ENCODE measurements around the gene GADL1. TPM values are rescaled to one million over a fixed set of nuclear protein-coding genes. Genes with fewer than 3 reads are reported as not detected.

The GADL1 gene
- total RNA-seq, 1 donor from 2014 or later = not detected

DNA sequence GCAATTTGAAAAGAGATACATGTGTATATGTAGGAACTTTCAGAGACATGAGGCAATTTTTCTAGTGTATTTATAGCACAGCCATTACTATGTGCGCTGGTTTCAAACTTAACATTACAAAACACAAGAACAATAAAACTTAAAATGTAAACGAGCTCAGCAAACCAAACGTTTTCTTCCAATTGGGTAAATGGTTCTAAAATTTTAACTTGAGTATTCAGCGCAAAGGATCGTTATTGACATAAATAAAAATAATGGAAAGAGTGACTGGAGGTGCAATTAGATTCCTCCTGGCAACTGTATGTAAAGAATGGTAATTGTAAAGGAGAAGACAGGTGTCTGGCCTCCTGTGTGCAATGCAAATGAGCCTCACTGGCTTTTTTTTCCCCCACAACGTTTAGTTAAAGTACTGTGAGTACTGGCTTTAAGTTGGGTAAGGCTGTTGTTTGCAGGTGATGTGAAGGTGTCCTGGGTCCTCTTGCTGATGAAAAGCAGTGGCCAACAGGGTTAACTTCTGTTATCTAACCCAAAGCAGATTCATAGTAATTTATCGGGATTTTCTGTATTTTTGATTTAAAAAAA, 14.1 kb upstream of the GADL1 start:
- no peaks in the 10 kb centered on the region for H3K9me3 ChIP-seq
- DNase-seq (no peak), ATAC-seq (no peak)
- H3K27me3 ChIP-seq (ENCODE audit: low read depth) = no peaks in the 10 kb centered on the region
- intact Hi-C loops (cut with DNase I) = no loop called here
- H3K27ac ChIP-seq = no peak overlapping the region
- TF ChIP-seq, protein P1, sequence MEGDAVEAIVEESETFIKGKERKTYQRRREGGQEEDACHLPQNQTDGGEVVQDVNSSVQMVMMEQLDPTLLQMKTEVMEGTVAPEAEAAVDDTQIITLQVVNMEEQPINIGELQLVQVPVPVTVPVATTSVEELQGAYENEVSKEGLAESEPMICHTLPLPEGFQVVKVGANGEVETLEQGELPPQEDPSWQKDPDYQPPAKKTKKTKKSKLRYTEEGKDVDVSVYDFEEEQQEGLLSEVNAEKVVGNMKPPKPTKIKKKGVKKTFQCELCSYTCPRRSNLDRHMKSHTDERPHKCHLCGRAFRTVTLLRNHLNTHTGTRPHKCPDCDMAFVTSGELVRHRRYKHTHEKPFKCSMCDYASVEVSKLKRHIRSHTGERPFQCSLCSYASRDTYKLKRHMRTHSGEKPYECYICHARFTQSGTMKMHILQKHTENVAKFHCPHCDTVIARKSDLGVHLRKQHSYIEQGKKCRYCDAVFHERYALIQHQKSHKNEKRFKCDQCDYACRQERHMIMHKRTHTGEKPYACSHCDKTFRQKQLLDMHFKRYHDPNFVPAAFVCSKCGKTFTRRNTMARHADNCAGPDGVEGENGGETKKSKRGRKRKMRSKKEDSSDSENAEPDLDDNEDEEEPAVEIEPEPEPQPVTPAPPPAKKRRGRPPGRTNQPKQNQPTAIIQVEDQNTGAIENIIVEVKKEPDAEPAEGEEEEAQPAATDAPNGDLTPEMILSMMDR (IDR thresholded peaks at IDR 0.05) = no peak
- H3K4me1 ChIP-seq = no peaks in the 10 kb centered on the region
- H3K36me3 ChIP-seq = no peaks in the 10 kb centered on the region
- H3K4me3 ChIP-seq = no peak overlapping the region

DNA sequence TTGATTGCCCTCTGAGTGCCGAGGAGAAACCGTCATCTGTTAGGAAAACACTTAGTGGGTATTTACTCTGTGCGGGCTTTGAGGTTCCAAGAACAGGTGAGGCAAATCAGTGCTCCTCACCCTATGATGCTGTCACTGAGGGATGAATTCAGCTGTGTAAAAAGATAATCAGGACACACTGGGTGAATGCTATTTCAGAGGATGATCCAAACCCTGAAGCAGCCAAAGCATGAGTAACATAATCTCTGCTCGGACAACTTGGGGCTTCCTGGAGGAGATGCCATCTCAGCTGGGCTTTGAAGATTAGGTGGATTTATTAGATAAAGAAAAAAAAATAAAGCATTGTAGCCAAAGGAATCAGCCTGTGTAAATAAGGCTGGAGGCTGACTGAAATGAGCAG, 10.5 kb upstream of the GADL1 start:
- Histone ChIP-seq H3K36me3 (no peaks in the 10 kb centered on the region), H3K4me3 (no peak overlapping the region), H3K9me3 (no peaks in the 10 kb centered on the region), H3K4me1 (no peaks in the 10 kb centered on the region), H3K27me3 (ENCODE audit: low read depth) (no peaks in the 10 kb centered on the region), H3K27ac (no peak overlapping the region)
- TF ChIP-seq, protein P1 (IDR thresholded peaks at IDR 0.05) = no peak
- ATAC-seq = peak in 1 of 2 donors; percentile 74
- intact Hi-C loops (cut with DNase I) = no loop called here
- DNase-seq = no peak

DNA sequence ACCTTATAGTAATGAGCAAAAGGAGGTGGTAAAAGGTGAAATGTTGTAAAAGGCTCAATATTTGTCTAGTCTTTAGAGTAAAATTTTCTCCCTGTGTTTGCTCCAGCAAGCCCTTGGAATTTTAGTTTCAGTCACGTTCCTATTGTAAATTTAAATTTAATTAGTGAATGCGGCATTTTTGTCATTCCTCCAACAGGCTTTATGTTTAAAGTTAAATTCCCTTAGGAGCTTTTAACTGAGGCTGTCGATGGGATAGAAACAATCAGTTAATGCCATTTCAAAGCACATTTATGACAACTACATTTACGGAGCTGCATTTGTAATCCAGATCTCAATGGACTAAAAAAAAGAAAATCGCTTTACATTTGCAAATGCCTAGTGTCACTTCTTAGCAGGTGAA, 868 bp upstream of the GADL1 start:
- no peak overlapping the region for H3K4me3 ChIP-seq
- no peaks in the 10 kb centered on the region for H3K9me3 ChIP-seq
- H3K4me1 ChIP-seq = peaks cover 13% of the 10 kb centered on the region
- no peaks in the 10 kb centered on the region for H3K36me3 ChIP-seq
- intact Hi-C loops (cut with DNase I) = no loop called here
- ATAC-seq (no peak), DNase-seq (no peak)
- H3K27me3 ChIP-seq (ENCODE audit: low read depth) = peaks cover 22% of the 10 kb centered on the region
- H3K27ac ChIP-seq = no peak overlapping the region
- TF ChIP-seq, protein P1 (IDR thresholded peaks at IDR 0.05) = no peak

DNA sequence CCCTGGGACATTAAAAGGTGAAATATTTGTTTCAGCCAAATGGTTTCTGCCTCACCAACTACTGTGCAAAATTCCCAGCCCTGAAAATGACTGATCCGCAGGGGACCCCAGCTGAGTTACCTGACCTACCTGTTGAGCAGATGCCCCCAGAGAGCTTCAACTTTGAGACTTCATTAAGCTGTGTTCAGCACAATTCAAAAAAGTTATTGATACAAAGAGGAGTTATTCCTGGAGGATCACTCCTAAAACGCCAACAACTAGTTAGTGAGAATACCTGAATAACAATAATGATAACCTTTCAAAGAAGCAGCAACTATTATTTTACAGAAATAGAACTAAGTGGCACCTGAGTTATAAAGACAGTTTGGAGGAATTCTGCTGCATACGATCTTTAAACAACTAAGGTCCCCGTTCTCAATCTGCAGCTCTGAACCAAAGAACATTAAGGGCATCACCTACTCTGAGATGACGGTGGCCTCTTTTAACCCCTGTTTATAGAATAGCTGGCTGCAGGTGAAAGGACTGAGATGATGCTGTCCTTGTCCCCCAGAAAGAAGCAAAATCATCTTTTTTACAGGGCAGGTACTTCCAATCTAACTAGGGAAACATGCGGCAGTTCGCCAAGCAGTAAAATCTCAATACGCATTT, 659 bp downstream of the GADL1 start:
- no peak for ATAC-seq
- Histone ChIP-seq H3K4me1 (peaks cover 13% of the 10 kb centered on the region), H3K4me3 (peak overlapping the region; percentile 64)

DNA sequence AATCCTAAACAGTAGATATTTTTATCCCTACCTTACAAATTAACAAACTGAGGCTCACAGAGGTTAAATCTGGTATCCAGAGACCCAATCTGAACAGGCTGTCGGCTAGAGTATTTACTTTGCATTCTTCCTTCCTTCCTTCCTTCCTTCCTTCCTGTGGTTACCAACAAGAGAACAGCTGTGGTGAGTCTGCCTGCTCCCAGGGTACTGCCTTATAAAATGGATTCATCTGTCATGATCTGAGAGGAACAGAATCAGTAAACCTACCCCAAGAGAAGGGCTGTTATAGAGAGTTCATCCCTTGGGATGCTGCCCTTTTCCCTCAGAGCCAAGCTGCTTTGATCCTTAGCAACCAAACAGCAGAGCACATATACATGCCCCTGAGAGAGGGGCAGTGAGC, 3.6 kb downstream of the GADL1 start:
- H3K27ac ChIP-seq = no peak overlapping the region
- no peak for ATAC-seq

More for the DNA sequence above, 659 bp downstream of the GADL1 start:
- Histone ChIP-seq H3K36me3 (no peaks in the 10 kb centered on the region), H3K9me3 (no peaks in the 10 kb centered on the region), H3K27ac (no peak overlapping the region), H3K27me3 (ENCODE audit: low read depth) (peaks cover 22% of the 10 kb centered on the region)
- no peak for DNase-seq
- intact Hi-C loops (cut with DNase I) = no loop called here
- TF ChIP-seq, protein P1 (IDR thresholded peaks at IDR 0.05) = no peak

More for the DNA sequence above, 3.6 kb downstream of the GADL1 start:
- no peaks in the 10 kb centered on the region for H3K9me3 ChIP-seq
- DNase-seq = no peak
- intact Hi-C loops (cut with DNase I) = no loop called here
- H3K36me3 ChIP-seq = no peaks in the 10 kb centered on the region
- peaks cover 22% of the 10 kb centered on the region for H3K27me3 ChIP-seq (ENCODE audit: low read depth)
- H3K4me3 ChIP-seq = no peak overlapping the region
- TF ChIP-seq, protein P1 (IDR thresholded peaks at IDR 0.05) = no peak
- H3K4me1 ChIP-seq = peaks cover 13% of the 10 kb centered on the region
